Tibial nerve (tissue), 4 donors: ENCODE measurements around the gene CFAP299.

Experiments
- CTCF ChIP-seq, 5 experiments: fragments of 200-600 bp in 3 of 5; fragments of 450-650 bp in 2 of 5; sonication (generic) in 3 of 5; IDR thresholded peaks; one replicate each; pipeline ENCODE4 v1.5.1; 2016 to 2019; ENCODE audit warnings: antibody characterized with exemption in 5 of 5, mild to moderate bottlenecking in 3 of 5, moderate library complexity in 2 of 5
- EP300 ChIP-seq, 2 donors: sonication (generic); formaldehyde crosslinking; IDR thresholded peaks; one replicate each; pipeline ENCODE4 v1.6.1; 2017; ENCODE audit warnings: antibody characterized with exemption in 2 of 2, mild to moderate bottlenecking in 1 of 2

- TF ChIP-seq CTCF (IDR thresholded peaks at IDR 0.05) (no peak), EP300 (IDR thresholded peaks at IDR 0.05) (no peak)
Observed at GRCh38 chr4:80592950-80593349, 257.4 kb downstream of the CFAP299 start.
